GM19467 (cell line): ENCODE results near the gene WDHD1.
"Not testable (repeated sequence)": the region's sequence is repeated elsewhere in the genome, so short reads cannot be mapped to it uniquely, and the experiment has no call there.

Experiments
- ATAC-seq: cut with Tn5 transposase; IDR thresholded peaks from one replicate; pipeline ENCODE4 v1.9.1; 2021; ENCODE audit warnings: mild to moderate bottlenecking, moderate library complexity; ENCODE audit not compliant: unreplicated experiment

Gene WDHD1

DNA sequence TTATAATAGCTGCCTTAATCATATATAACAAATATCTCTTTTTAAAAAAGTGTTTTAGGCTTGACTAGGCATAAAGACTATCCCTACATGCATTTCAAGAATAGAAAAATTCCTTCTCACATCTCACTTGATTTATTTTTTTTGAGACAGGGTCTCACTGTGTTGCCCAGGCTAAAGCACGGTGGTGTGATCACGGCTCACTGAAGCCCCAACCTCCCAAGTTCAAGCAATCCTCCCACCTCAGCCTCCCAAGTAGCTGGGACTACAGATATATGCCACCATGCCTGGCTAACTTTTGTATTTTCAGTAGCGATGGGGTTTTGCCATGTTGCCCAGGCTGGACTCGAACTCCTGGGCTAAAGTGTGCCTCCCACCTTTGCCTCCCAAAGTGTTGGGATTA lies 59.4 kb downstream of the WDHD1 start:
- ATAC-seq: no peak

- ATAC-seq: no peak
Measured at GRCh38 chr14:54955143-54955542, 71.8 kb downstream of the WDHD1 start.

- not testable (repeated sequence) for ATAC-seq
Measured at GRCh38 chr14:54953609-54954008, 73.3 kb downstream of the WDHD1 start.

- not testable (repeated sequence) for ATAC-seq
Measured at GRCh38 chr14:54952803-54953202, 74.1 kb downstream of the WDHD1 start.

- no peak for ATAC-seq
Measured at GRCh38 chr14:54947230-54947629, 79.7 kb downstream of the WDHD1 start.

DNA sequence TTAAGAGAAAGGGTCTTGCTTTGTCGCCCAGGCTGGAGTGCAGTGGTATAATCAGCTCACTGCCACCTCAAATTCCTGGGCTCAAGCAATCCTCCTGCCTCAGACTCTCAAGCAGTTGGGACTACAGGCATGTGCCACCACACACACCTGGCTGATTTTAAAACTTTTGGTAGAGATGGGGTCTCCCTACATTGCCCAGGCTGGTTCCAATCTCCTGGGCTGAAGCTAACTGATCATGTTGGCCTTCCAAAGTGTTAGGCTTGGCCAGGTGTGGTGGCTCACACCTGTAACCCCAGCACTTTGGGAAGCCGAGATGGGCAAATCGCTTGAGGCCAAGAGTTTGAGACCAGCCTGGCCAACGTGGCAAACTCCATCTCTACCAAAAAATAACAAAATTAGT lies 80.4 kb downstream of the WDHD1 start:
- ATAC-seq: no peak

DNA sequence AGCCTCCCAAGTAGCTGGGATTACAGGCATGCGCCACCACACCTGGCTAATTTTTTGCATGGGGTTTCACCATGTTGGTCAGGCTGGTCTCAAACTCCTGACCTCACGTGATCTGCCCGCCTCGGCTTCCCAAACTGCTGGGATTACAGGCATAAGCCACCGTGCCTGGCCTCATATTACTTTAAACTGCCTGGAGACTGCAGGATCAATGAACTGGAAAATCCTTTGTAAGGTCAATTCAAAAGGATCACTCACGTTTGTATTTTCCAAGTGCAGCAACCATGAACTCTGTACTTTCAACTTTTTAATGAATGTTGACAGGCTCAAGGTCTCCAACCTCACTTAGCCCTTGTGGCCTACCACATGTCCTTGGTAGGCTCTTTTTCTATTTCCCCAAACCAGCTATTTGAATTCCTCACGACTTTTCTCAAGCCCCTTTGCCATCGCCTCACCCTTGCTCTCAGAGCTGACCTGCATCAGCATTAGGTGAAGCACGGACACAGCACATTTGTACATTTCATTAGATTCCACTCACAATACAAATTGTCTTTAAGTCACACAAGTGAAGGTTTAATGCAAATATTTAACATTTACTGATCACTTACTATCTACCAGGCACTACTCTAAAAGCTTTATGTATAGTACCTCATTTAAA lies 82.0 kb downstream of the WDHD1 start:
- no peak for ATAC-seq

GRCh38 chr14:54942913-54943312 lies 84.0 kb downstream of the WDHD1 start:
- ATAC-seq: no peak

GRCh38 chr14:54936816-54937215 lies 90.1 kb downstream of the WDHD1 start:
- ATAC-seq: no peak

- ATAC-seq: no peak
Measured at GRCh38 chr14:54935958-54936357, 90.9 kb downstream of the WDHD1 start.

DNA sequence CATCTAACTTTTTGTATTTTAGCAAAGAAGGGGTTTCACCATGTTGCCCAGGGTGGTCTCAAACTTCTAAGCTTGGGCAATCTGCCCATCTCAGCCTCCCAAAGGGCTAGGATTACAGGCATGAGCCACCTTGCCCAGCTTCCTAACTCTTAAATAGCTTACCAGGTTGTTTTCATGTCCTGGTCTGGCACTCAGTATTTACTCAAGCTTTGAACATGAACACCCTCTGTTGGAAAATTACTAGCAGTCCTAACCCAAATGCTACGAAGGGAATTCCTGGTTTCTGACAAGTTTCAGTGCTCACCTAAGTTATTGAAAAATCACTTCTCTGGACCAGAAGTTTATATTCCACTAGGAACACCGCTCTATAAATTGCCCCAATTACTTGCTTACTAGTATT lies 91.8 kb downstream of the WDHD1 start:
- no peak for ATAC-seq

- no peak for ATAC-seq
Measured at GRCh38 chr14:54933006-54933405, 93.9 kb downstream of the WDHD1 start.

DNA sequence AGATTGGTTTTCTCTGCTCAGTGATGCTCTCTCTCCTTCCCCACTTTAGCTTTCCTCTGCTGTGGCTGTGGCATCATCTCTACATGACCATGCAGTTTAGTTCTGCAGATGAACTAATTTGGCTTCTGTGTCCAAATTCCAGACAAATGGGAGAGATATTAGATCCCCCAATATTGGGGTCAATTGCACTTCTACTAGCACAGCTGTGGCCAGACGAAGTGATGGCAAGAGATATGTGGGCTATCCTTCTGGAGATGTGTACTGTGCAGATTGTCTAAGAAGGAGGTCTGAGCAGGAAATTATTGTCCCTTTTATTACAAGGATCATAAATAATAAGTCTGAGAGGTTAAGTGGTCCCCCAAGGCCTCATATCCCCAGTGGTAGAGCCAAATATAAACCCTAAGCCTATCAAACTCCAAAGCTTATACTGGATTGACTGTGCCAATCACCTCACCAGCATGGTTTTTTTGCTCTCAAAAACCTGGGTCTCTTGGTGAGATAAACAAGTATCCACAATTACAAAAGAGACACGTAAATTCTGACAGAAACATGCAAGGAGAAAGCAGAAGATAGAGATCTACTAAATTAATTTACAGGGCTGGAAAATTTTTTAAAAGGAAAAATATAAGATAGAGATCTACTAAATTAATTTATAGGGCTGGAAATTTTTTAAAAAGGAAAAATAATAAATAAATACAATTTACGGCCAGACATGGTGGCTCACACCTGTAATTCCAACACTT lies 95.1 kb downstream of the WDHD1 start:
- no peak for ATAC-seq

DNA sequence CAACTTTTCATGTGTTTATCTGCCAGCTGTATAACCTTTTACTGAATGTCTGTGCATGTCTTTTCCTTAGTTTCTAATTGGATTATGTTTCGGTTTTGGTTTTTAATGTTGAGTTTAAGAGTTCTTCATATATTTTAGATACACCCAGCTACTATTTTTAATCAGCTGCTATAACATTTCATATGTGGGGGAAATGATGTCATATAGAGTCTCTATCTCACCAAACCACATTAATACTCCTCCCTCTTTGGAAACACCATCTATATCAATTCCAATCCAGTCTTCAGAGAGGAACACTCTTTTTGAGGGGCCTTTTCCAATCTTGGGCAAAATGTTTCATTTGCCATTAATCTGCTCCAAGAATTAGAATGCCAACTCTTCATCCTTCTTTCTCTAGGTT lies 95.8 kb downstream of the WDHD1 start:
- ATAC-seq: no peak

- ATAC-seq: no peak
Measured at GRCh38 chr14:54929556-54929955, 97.3 kb downstream of the WDHD1 start.

GRCh38 chr14:54928216-54928615 lies 98.7 kb downstream of the WDHD1 start:
- no peak for ATAC-seq

GRCh38 chr14:54927551-54927950 lies 99.3 kb downstream of the WDHD1 start:
- ATAC-seq: no peak

DNA sequence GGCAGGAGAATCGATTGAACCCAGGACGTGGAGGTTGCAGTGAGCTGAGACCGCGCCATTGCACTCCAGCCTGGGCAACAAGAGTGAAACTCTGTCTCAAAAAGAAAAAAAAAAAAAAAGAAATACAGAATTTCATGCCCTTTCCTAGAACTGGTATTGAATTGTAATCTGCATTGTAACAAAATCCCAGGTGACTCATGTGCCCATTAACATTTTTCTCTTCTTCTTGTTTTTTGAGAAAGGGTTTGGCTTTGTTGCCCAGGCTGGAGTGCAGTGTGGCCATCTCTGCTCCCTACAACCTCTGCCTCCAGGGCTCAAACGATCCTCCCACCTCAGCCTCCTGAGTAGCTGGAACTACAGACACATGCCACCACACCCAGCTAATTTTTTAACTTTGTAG lies 100.3 kb downstream of the WDHD1 start:
- not testable (repeated sequence) for ATAC-seq

DNA sequence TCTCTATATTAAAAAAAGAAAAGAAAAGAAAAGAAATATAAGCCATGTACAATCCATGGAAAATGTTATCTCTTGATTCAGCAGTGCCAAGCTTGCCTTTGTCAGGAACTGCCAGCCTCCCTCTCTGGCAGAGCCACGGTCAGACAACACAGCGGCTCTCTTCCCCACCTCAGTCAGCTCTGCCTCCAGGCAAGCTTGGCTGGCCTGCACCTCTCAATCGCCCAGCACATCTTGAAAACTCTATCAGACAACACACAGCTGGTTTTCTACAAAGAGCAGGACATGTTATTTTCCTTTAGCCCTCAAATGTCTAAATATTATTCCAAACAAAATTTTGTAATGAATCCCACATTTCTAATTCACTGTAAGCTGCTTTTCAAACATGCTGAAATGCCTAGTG lies 104.3 kb downstream of the WDHD1 start:
- no peak for ATAC-seq

DNA sequence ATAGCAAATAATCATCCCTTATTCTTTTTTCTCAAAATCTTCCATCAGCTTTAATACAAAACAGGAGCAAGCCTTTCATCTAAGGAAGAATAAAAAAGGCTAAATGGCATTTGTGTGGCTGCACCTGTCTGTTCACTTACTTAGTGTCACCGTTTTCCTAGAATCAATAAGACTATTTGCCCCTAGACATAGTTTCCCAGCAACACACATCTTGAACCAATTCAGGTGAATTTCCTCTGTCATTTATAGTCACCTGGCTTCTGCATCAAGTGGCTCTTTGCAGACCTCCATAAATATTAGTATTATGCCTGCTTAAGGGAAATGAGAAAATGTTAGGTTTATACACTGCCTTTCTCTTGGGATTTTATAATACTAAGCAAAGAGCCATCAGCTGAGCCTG lies 106.8 kb downstream of the WDHD1 start:
- no peak for ATAC-seq

DNA sequence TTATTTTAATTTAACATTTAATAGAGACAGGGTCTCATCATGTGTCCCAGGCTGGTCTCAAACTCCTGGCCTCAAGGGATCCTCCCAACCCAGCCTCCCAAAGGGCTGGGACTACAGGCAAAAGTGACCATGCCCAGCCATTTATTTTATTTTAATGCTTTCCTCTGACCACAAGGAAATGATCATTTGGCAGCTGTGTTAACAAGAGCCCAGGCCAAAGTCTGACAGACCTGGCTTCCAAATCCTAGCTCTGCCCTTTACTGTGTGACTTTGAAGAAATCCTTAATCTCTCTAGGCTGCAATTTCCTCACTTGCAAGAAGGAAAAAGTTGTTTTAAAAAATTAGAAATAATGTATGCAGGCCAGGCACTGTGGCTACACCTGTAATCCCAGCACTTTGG lies 107.6 kb downstream of the WDHD1 start:
- no peak for ATAC-seq

GRCh38 chr14:54918427-54918826 lies 108.5 kb downstream of the WDHD1 start:
- ATAC-seq: no peak

- no peak for ATAC-seq
Measured at GRCh38 chr14:54916101-54916500, 110.8 kb downstream of the WDHD1 start.
